HG03457 (cell line): ENCODE measurements around the gene TNRC6A.

Experiments
- ATAC-seq: cut with Tn5 transposase; IDR thresholded peaks from one replicate; pipeline ENCODE4 v1.9.1; 2021; ENCODE audit warnings: moderate number of reproducible peaks; ENCODE audit not compliant: unreplicated experiment

TNRC6A gene

DNA sequence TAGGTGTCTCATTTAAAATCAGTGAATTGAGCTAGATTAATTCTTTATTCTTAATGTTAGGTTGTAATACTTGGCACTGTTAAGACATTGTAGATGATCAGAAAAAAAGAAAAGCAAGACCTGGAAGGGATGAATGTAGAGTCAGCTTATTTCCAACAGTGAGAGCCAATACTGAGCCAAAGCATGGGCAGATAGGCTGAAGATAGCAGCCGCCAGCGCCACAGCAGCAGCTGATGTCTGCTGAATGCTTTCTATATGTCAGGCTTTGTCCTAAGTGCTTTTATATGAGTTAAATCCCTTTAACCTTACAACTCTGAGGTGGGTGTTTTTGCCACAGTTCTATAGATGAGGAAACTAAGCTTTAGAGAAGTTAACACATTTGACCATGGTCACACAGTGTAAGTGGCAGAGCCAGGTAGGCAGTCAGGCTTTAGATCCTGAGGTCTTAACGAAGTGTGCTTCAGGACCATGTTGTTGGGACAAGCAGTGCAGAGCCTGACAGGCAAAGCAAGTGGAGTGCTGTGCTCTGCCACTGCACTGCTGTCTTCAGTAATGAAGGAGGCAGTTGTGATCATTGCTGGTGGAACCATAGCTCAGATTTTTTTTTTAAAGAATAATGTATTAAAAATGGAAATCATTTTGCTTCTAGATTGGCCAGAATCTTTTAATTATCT lies 25.9 kb downstream of the TNRC6A start:
- no peak for ATAC-seq

DNA sequence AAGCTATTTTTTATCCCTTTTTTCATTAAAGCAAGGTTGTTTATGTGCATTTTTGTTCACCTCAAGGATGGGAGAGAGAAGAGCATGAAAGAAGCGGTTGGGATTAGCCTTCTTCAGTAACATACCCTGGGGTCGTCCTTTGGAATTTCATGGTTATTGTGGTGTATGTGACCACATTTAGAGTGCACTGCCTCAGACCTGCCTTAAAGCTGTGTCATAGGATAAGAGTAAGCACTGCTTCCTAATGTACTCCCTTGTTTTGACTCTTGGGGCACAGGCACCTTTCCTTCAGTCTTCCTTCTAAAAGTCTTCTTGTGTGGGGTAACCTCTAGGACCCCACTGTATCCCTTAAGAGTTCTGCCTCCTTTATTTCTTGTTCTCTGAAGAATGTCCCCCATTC lies 28.9 kb downstream of the TNRC6A start:
- no peak for ATAC-seq

DNA sequence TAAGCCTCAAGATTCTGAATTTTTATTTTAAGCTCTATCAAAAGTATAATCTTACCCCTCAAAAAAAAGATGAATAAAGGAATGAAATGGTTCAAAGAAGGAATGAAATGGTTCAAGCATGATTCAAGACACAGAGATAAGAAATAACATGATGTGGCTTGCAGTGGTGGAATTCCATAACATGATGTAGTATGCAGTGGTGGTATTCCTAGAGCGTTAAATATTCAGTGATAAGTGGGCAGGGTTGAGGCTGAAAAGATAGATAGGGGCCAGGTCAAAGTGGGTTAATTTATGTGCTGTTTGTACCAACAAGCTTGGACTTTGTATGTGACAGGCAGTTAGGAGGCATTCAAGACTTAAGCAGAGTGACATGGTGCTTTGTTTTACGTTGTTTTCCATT lies 29.6 kb downstream of the TNRC6A start:
- ATAC-seq, result no peak

DNA sequence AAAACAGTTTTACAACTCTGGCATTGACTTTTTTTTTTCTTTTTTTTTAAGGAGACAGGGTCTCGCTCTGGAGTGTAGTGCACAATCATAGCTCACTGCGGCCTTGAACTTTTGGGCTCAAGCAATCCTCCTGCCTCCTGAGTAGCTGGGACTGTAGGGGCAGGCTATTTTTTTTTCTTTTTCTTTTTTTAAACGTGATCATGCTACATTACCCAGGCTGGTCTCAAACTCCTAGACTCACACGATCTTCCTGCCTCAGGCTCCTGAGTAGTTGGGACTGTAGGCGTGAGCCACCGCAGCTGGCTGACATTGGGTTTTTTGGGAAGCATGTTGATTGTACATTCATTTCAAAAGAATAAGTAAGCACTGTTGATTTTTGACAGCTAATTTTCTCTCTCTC lies 32.1 kb downstream of the TNRC6A start:
- ATAC-seq, result no peak

DNA sequence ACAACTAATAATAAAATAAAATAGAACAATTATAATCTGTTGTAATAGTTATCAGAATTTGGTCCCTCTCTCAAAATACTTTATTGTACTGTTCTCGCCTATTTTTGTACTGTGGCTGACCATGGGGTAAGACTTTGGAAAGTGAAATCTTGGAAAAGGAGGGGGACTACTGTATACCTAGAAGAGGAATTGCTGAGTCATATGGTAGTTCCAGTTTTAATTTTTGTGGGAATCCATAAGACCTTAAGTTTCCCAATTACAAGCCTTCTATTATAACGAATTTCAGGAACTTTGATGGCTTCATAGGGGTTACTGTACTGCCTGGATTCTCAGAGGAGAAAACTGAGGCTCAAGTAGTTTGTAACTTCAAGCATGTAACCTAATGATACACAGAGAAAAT lies 35.5 kb downstream of the TNRC6A start:
- ATAC-seq, result no peak

DNA sequence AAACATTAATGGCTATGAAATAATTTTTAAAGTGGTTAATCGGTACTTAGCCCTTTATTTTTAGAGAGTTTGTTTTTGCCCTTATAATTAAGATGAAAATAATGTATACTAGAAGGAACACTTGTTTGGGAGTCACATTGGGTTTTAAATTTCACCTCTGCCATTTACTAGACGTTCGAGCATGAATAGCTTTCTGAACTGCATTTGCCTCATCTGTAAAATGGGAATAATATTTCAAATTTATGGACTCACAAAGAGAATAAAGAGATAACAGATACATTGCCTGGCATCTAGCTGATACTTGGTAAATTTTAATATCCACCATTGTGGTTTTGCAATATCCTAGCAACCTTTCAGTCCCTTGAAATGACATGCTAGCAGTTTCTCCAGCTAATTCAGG lies 36.6 kb downstream of the TNRC6A start:
- no peak for ATAC-seq

DNA sequence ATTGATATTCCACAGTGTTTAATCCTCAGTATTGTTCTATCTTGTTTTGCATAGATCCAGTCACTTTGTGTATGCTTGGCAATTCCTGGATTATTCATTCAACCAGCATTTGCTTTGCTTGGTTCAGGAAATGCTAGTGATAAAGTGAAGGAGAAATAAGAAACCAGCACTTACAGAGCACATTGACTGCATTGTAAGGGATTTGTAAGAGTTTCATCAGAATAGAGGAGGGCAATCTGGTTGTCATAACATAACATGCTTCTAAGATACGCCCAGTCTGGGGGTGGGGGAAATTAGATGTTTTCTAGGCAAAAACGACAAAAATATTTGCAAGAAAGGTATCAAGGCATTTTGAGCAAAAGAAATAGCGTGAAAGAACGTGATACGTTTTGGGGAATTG lies 40.4 kb downstream of the TNRC6A start:
- ATAC-seq, result no peak

DNA sequence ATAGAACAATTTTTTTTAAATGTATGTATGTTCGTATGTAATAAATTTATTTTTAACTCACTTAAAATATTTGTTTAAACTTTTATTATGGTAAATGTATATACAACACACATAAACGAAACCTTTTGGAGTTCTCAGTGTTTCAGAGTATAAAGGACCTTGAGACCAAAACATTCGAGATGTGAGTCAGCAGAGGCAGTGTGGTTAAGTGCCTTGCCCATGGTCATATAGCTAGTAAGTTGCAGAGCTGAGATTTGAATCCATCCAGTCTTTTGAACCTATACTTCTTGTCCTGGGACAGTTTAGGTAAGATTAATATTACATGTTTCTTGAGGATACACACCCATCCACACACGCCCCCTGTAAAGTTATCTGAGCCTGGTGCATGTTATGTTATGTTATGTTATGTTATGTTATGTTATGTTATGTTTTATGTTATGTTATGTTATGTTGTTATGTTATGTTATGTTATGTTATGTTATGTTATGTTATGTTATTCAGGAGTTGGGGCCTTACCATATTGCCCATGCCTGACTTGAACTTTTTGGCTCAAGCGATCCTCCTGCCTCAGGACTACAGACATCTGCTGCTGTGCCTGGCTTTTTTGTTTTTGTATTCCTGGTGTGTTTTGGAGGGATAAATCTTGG lies 41.8 kb downstream of the TNRC6A start:
- no peak for ATAC-seq

DNA sequence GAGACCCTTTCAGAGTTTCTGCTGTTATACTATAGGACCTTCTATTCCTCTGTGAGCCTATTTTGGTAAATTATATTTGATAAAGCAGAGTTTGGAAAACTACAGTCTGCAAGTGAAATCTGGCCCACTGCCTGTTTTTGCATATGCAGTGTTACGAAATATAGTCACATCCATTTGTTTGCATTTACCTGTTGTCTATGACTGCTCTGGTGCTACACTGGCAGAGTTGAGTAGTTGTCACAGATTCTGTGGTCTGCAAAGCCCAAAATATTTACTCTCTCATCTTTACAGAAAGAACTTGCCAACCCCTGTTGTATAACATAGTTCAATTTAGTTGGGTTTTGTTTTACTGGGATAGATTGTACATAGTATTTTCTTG lies 42.3 kb downstream of the TNRC6A start:
- ATAC-seq, result no peak

DNA sequence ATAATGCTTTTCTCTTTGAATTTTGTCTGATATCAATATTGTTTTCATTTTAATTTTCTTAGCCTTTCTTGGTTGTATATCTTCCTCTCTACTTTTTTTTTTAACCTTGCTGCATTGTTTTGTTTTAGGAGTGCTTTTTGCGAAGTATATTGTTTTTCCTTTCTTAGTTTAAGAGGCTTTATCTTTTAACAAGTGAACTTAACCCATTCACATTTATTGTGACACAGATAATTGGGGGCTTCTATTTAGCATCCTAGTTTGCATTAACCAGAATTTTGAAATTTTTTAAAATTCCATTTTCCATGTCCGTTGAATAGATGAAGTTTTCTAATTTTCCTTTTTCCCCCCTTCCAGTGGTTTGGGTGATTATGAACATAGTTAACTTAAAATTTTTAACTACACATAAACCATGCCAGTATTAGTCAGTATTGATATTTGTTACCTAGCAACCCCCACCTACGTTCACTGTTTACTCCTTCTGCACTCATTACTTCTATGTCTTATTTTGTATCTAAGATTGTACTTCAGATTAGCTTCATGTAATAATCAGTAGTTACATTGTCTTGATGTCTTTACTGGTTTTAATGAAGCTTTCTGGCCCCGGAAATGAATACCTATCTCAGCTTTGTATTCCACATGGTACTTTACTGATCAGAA lies 44.4 kb downstream of the TNRC6A start:
- no peak for ATAC-seq

DNA sequence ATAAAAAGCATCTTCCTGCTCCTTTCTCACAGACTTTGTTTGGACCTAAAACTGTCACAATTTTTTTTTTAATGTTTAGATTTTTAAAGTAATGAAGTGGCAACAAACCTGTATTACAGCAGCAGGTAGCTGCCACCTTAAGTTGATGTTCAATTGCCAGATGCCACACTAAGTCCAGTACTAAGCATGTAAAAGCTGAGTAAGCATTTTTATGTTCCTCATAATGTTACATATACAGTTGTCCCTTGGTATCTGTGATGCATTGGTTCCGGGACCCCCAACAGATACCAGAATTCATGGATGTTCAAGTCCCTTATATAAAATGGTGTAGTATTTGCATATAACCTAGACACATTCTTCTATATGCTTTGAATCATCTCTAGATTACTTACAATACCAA lies 45.1 kb downstream of the TNRC6A start:
- no peak for ATAC-seq

DNA sequence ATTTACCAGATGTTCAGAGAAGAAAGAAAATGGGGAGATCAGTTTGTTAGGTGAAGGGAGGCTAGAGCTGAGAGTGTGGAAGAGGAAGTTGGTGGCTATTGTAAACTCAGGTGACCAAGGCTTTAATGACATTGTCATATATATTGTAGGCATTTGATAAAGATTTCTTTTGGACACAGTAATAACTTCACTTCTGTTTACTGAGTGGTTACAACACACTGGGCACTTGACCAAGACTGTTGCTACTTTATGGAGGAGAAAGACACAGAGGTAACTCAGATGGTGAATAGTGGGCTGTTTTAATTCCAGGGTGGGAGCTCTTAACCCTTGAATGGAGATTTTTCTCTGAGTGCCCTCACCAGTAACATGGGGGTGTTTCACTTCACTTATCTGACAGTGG lies 46.0 kb downstream of the TNRC6A start:
- no peak for ATAC-seq

DNA sequence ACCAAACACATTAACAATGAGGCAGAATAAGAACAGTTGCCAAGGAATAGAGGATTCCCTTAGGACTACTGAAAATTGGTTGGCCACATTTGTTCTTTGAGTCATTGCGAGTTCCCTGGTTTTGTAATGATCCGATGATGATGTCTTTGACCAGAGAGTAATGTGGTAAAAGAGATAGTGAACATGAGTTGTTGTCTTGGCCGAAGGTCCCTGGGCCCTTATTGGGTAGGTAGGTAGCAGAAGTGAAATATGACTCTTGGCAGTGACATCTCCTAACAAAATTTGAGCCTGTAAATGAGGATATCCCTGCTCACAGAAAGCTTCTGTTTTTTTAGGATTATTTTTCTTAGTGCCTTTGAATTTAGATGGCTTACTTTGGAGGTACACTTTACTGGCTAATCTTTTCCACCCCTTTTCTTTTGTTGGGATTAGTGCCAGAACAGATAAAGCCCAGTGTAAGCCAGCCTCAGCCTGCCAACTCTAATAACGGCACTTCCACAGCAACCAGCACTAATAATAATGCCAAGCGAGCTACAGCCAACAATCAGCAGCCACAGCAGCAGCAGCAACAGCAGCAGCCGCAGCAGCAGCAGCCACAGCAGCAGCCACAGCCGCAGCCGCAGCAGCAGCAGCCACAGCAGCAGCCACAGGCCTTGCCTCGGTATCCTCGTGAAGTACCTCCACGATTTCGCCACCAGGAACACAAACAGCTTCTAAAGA lies 47.2 kb downstream of the TNRC6A start:
- ATAC-seq, result no peak

DNA sequence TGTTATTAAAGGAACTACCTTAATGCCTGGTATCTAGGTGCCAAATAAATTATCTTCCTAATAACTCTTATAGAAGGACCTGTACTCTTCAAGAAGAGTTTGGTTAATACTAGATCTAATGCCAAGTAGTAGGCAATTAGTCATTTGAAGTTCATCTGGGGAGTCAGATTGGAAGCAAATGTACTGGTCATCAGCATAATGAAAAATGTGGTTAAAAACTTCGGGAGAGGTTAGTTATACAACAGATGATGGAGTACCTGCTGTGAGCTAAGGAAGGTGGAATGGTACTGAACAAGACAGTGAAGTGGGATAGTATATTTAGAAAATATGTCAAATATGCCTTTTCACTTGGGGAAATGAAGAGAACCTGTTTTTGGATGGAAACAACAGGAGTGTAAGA lies 49.2 kb downstream of the TNRC6A start:
- no peak for ATAC-seq

DNA sequence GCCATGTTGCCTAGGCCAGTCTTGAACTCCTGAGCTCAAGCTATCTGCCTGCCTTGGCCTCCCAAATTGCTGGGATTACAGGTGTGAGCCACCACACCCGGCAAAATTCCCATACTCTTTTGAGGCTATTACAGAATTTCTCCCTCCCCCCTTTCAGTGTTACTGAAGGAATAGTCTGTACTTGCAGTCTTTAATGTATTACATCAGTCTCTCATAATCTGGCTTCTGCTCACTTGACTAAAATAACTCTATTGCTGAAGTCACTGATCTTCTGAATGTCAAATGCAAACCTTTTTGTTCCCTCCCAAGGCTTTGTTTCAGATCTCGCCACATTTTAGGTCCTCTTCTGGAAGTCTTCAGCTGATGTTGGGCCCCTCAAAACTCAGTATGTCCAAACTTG lies 51.8 kb downstream of the TNRC6A start:
- ATAC-seq, result no peak

DNA sequence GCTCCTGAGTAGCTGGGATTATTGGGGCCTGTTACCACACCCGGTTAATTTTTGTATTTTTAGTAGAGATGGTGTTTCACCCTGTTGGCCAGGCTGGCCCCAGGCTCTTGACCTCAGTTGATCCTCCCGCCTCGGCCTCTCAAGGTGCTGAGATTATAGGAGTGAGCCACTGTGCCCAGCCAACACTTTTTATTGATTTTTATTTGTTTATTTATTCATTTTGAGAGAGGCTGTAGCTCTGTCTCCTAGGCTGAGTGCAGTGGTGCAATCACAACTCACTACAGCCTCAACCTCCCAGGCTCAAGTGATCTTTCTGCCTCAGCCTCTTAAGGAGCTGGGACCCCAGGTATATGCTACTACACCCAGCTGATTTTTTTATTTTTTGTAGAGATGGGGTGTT lies 54.7 kb downstream of the TNRC6A start:
- ATAC-seq, result no peak

DNA sequence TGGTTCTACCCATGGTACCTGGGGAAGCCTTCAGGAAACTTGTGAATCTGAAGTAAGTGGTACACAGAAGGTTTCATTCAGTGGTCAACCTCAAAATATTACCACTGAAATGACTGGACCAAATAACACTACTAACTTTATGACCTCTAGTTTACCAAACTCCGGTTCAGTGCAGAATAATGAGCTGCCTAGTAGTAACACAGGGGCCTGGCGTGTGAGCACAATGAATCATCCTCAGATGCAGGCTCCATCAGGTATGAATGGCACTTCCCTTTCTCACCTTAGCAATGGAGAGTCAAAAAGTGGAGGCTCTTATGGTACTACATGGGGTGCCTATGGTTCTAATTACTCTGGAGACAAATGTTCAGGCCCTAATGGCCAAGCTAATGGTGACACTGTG lies 60.4 kb downstream of the TNRC6A start:
- ATAC-seq, result no peak

DNA sequence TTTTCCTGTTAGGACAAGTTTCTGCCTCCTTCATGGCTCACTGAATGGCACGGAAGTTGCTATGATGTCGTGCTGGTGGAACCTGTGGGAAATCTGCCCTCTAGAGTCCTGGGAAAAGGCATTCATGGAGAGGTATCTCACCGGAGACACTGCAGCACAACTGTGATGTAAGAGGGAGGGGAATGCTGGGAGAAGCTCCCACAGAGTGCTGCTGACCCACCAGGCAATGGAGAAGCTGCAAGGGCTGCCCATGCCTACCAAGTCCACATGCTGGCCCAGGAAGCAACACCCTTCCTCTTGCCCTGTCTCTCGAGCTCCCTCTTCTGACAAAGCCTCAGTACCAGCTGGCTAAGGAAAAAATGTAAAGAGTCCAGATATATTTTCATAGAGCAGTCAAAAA lies 71.1 kb downstream of the TNRC6A start:
- ATAC-seq, result no peak

DNA sequence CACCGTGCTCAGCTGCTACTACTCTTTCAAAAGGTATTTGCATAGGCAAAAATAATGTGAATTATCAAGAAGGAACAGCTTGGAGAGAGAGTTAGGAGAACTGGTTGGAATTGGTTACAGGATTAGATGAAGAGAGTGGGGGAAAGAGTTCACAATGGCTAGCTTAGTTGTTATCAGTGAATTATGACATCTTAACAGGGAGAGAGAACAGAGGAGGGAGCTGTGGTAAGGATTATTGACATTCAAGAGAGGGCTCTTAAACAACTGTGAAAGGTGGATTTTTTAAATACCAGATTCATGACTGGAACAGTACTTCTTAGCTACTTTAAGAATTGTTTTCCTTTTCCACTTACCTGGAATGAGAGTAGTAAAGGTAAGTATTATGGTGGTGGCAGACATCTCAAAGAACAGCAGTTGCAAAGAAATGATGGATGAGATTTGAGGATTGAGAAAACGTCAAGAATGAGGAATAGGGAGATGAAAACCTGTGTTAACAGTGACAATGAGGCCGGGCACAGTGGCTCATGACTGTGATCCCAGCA lies 72.4 kb downstream of the TNRC6A start:
- ATAC-seq, result no peak

DNA sequence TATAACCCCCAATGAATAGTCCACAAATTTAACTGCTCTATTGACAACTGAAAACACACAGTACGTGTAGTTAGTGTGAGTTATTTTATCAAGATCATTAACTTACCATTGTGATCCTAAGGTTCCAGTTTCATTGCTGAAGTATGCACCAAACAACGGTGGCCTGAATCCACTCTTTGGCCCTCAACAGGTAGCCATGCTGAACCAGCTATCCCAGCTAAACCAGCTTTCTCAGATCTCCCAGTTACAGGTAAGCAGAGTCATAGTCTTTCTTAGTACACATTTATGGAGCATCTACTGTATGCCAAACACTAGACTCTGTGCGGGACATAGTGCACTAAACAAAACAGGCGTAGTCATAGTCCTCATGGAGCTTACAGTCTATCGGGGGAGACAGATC lies 76.0 kb downstream of the TNRC6A start:
- no peak for ATAC-seq

DNA sequence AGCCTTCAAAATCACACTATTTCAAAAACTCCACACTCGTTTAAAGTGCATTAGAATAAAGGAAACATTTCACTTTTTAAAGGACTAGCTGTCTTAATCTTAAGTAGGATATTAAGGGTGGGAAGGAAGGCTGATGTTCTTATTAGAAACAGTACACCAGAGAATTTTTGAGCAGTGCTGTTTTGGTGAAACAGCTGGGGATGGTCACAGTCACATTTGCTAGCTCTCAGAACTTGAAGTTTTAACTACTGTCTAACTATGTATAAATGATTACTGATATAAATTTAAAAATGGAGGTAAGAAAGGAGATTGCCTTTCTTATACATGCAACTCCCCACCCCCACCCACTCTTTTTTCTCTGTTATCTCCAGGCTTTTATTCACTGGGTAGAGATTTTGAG lies 77.8 kb downstream of the TNRC6A start:
- ATAC-seq, result no peak
